ENCODE measurements around the gene LATS2.

GRCh38 chr13:21089830-21090229, 28.4 kb upstream of the LATS2 start:
- no peak for TF ChIP-seq POLR2A (IDR thresholded peaks at IDR 0.05)
- TF ChIP-seq CTCF (IDR thresholded peaks at IDR 0.05) = no peak
